Activated T-cell treated with anti-CD3 and anti-CD28 coated beads for 1 hour (primary cell): ENCODE measurements around the gene RNASE11.
"Not testable (repeated sequence)": the region's sequence is repeated elsewhere in the genome, so short reads cannot be mapped to it uniquely, and the experiment has no call there.

Experiments used
- DNase-seq: peaks from one replicate; pipeline ENCODE4 v3.0.0-alpha.2; 2020; ENCODE audit warnings: low read depth

The RNASE11 gene

GRCh38 chr14:20614038-20614840 lies 26.4 kb upstream of the RNASE11 start:
- DNase-seq: peak; percentile 12

- peak; percentile 68 for DNase-seq
Measured at GRCh38 chr14:20613094-20614037, 25.6 kb upstream of the RNASE11 start.

- DNase-seq: no peak
Measured at GRCh38 chr14:20612403-20612802, 24.6 kb upstream of the RNASE11 start.

- DNase-seq: no peak
Measured at GRCh38 chr14:20611277-20611676, 23.5 kb upstream of the RNASE11 start.

- peak; percentile 59 for DNase-seq
Measured at GRCh38 chr14:20610002-20610765, 22.4 kb upstream of the RNASE11 start.

- DNase-seq: peak; percentile 28
Measured at GRCh38 chr14:20609215-20610001, 21.6 kb upstream of the RNASE11 start.

- DNase-seq: no peak
Measured at GRCh38 chr14:20608383-20609110, 20.7 kb upstream of the RNASE11 start.

- no peak for DNase-seq
Measured at GRCh38 chr14:20607617-20608016, 19.8 kb upstream of the RNASE11 start.

- no peak for DNase-seq
Measured at GRCh38 chr14:20606902-20607242, 19.1 kb upstream of the RNASE11 start.

- no peak for DNase-seq
Measured at GRCh38 chr14:20606190-20606901, 18.5 kb upstream of the RNASE11 start.

GRCh38 chr14:20603813-20604690 lies 16.3 kb upstream of the RNASE11 start:
- no peak for DNase-seq

- no peak for DNase-seq
Measured at GRCh38 chr14:20602583-20602982, 14.8 kb upstream of the RNASE11 start.

- DNase-seq: no peak
Measured at GRCh38 chr14:20601522-20601921, 13.7 kb upstream of the RNASE11 start.

GRCh38 chr14:20597108-20597507 lies 9.3 kb upstream of the RNASE11 start:
- DNase-seq: no peak

- DNase-seq: not testable (repeated sequence)
Measured at GRCh38 chr14:20595726-20596125, 7.9 kb upstream of the RNASE11 start.

- no peak for DNase-seq
Measured at GRCh38 chr14:20592574-20592973, 4.8 kb upstream of the RNASE11 start.

- DNase-seq: no peak
Measured at GRCh38 chr14:20591235-20591634, 3.4 kb upstream of the RNASE11 start, which contains the start of gene RNASE12. TSS of gene RNASE12 (minus strand) at chr14:20591376. CDS start at chr14:20590723, 653 bp downstream.

GRCh38 chr14:20583908-20584307 lies 3.9 kb downstream of the RNASE11 start:
- no peak for DNase-seq

- no peak for DNase-seq
Measured at GRCh38 chr14:20583142-20583541, 4.7 kb downstream of the RNASE11 start.
